Stimulated activated CD8-positive, alpha-beta memory T cell treated with anti-CD3 and anti-CD28 coated beads, Interleukin-7, amount 100 ng/mL, for 1 hour (primary cell): ENCODE results near the gene MAN2B2.

Experiments used
- DNase-seq, 2 donors: peaks; one replicate each; pipeline ENCODE4 v3.0.0-alpha.2; 2020; ENCODE audit warnings: low read depth in 2 of 2

Gene MAN2B2

GRCh38 chr4:6546681-6547447 lies 28.1 kb upstream of the MAN2B2 start:
- peak; percentile 2 to 20 for DNase-seq

- no peak for DNase-seq
Measured at GRCh38 chr4:6548201-6548881, 26.6 kb upstream of the MAN2B2 start.

GRCh38 chr4:6548882-6549230 lies 26.1 kb upstream of the MAN2B2 start:
- no peak for DNase-seq

GRCh38 chr4:6549445-6549844 lies 25.5 kb upstream of the MAN2B2 start:
- no peak for DNase-seq

- DNase-seq: no peak
Measured at GRCh38 chr4:6549890-6550620, 24.9 kb upstream of the MAN2B2 start.

GRCh38 chr4:6550821-6551220 lies 24.2 kb upstream of the MAN2B2 start:
- no peak for DNase-seq

GRCh38 chr4:6551660-6552059 lies 23.3 kb upstream of the MAN2B2 start:
- no peak for DNase-seq

- no peak for DNase-seq
Measured at GRCh38 chr4:6555519-6555918, 19.5 kb upstream of the MAN2B2 start.

GRCh38 chr4:6556263-6556662 lies 18.7 kb upstream of the MAN2B2 start:
- DNase-seq: no peak

- no peak for DNase-seq
Measured at GRCh38 chr4:6557185-6557584, 17.8 kb upstream of the MAN2B2 start.

GRCh38 chr4:6557856-6558255 lies 17.1 kb upstream of the MAN2B2 start:
- DNase-seq: no peak

GRCh38 chr4:6560416-6561172 lies 14.4 kb upstream of the MAN2B2 start:
- no peak for DNase-seq

GRCh38 chr4:6561173-6561516 lies 13.8 kb upstream of the MAN2B2 start:
- DNase-seq: no peak

- no peak for DNase-seq
Measured at GRCh38 chr4:6561706-6562371, 13.2 kb upstream of the MAN2B2 start.

GRCh38 chr4:6562931-6563901 lies 11.8 kb upstream of the MAN2B2 start:
- no peak for DNase-seq

GRCh38 chr4:6563935-6564645 lies 10.9 kb upstream of the MAN2B2 start:
- DNase-seq: no peak

- DNase-seq: no peak
Measured at GRCh38 chr4:6565691-6566390, 9.1 kb upstream of the MAN2B2 start.

- no peak for DNase-seq
Measured at GRCh38 chr4:6566391-6567190, 8.4 kb upstream of the MAN2B2 start.
